Stomach (tissue), 4 donors: ENCODE measurements around the gene PLCB3.

Source experiments
- EP300 ChIP-seq: sonication (generic); formaldehyde crosslinking; IDR thresholded peaks from one replicate; pipeline ENCODE4 v1.6.1; 2017; ENCODE audit warnings: antibody characterized with exemption
- POLR2A ChIP-seq, 4 donors: fragments of 450-650 bp; IDR thresholded peaks; one replicate each; pipeline ENCODE4 v1.6.1; 2016; ENCODE audit warnings: antibody characterized with exemption in 4 of 4, control low read depth in 2 of 4, mild to moderate bottlenecking in 1 of 4, moderate library complexity in 1 of 4
- POLR2AphosphoS5 ChIP-seq, 3 donors: sonication (generic); formaldehyde crosslinking; IDR thresholded peaks; one replicate each; pipeline ENCODE4 v1.6.1; 2016; ENCODE audit warnings: antibody characterized with exemption in 3 of 3
- TF ChIP-seq, protein P1 (sequence below), 7 experiments: fragments of 450-650 bp in 4 of 7; fragments of 200-600 bp in 3 of 7; sonication (generic) in 3 of 7; IDR thresholded peaks; one replicate each; pipeline ENCODE4 v1.5.1; 2016 to 2019; ENCODE audit warnings: antibody characterized with exemption in 7 of 7, control low read depth in 2 of 7, mild to moderate bottlenecking in 1 of 7

DNA sequence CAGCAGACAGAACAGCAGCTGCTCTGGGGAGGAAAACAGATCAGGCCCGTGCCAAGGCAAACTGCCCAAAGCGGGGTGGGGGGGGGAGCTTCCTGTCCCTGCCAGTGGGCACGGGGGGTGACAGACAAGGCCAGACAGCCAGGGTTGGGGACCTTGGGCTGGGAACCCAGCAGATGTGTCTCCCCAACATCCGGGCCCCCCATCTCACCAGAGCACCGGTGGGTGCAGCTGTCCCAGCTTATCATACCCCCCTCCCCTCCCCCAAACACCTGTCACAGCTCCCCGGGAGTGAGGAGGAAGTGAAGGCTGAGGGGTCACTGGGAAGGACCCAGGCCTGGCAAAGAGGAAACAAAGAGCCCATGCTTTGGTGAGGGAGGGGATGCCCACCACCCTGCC, 5.9 kb upstream of the PLCB3 start:
- TF ChIP-seq, protein P1, sequence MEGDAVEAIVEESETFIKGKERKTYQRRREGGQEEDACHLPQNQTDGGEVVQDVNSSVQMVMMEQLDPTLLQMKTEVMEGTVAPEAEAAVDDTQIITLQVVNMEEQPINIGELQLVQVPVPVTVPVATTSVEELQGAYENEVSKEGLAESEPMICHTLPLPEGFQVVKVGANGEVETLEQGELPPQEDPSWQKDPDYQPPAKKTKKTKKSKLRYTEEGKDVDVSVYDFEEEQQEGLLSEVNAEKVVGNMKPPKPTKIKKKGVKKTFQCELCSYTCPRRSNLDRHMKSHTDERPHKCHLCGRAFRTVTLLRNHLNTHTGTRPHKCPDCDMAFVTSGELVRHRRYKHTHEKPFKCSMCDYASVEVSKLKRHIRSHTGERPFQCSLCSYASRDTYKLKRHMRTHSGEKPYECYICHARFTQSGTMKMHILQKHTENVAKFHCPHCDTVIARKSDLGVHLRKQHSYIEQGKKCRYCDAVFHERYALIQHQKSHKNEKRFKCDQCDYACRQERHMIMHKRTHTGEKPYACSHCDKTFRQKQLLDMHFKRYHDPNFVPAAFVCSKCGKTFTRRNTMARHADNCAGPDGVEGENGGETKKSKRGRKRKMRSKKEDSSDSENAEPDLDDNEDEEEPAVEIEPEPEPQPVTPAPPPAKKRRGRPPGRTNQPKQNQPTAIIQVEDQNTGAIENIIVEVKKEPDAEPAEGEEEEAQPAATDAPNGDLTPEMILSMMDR (IDR thresholded peaks at IDR 0.05), result no peak
- no peak for TF ChIP-seq POLR2A (IDR thresholded peaks at IDR 0.05)
- no peak for TF ChIP-seq EP300
- TF ChIP-seq POLR2AphosphoS5 (IDR thresholded peaks at IDR 0.05), result no peak
